ENCODE results near the gene PRKCSH. TPM values are rescaled to one million over a fixed set of nuclear protein-coding genes. Genes with fewer than 3 reads are reported as not detected.

Gene PRKCSH
- total and polyA plus RNA-seq, 2 donors, result 62.9 to 108 TPM

- Histone ChIP-seq H3K4me3 (ENCODE audit: low read length in 2 of 2) (no peak overlapping the region), H3K4me1 (ENCODE audit: control insufficient read depth in 2 of 2, insufficient read depth in 2 of 2, low read length in 2 of 2) (peaks cover 8 to 26% of the 10 kb centered on the region in 2 donors), H3K27ac (ENCODE audit: low read depth in 1 of 2, low read length in 1 of 2) (no peak overlapping the region), H3K9me3 (ENCODE audit: control insufficient read depth in 2 of 2, insufficient read depth in 1 of 2, low read length in 1 of 2) (peaks cover 1 to 21% of the 10 kb centered on the region in 2 donors), H3K36me3 (ENCODE audit: control insufficient read depth in 2 of 2, insufficient read depth in 2 of 2, low read length in 1 of 2) (peaks cover 4 to 28% of the 10 kb centered on the region in 2 donors), H3K27me3 (ENCODE audit: control insufficient read depth in 2 of 2, insufficient read depth in 1 of 2, low read length in 1 of 2) (peaks cover 43 to 47% of the 10 kb centered on the region in 2 donors)
- 94% methylated on average over 57 of the region's 57 CpGs for WGBS
- DNase-seq (ENCODE audit: low read depth in 6 of 9, low spot score in 9 of 9), result no peak
Measured at GRCh38 chr19:11483366-11484111, 48.1 kb downstream of the PRKCSH start.

- WGBS, result 98% methylated on average over 13 of the region's 13 CpGs
- Histone ChIP-seq H3K9me3 (ENCODE audit: control insufficient read depth in 2 of 2, insufficient read depth in 1 of 2, low read length in 1 of 2) (peaks cover 1 to 17% of the 10 kb centered on the region in 2 donors), H3K4me3 (ENCODE audit: low read length in 2 of 2) (no peak overlapping the region), H3K4me1 (ENCODE audit: control insufficient read depth in 2 of 2, insufficient read depth in 2 of 2, low read length in 2 of 2) (peaks cover 3 to 23% of the 10 kb centered on the region in 2 donors), H3K27ac (ENCODE audit: low read depth in 1 of 2, low read length in 1 of 2) (no peak overlapping the region), H3K36me3 (ENCODE audit: control insufficient read depth in 2 of 2, insufficient read depth in 2 of 2, low read length in 1 of 2) (peaks cover 10 to 35% of the 10 kb centered on the region in 2 donors), H3K27me3 (ENCODE audit: control insufficient read depth in 2 of 2, insufficient read depth in 1 of 2, low read length in 1 of 2) (peaks cover 25 to 29% of the 10 kb centered on the region in 2 donors)
- DNase-seq (ENCODE audit: low read depth in 6 of 9, low spot score in 9 of 9), result no peak
Measured at GRCh38 chr19:11485245-11485837, 49.9 kb downstream of the PRKCSH start.

DNA sequence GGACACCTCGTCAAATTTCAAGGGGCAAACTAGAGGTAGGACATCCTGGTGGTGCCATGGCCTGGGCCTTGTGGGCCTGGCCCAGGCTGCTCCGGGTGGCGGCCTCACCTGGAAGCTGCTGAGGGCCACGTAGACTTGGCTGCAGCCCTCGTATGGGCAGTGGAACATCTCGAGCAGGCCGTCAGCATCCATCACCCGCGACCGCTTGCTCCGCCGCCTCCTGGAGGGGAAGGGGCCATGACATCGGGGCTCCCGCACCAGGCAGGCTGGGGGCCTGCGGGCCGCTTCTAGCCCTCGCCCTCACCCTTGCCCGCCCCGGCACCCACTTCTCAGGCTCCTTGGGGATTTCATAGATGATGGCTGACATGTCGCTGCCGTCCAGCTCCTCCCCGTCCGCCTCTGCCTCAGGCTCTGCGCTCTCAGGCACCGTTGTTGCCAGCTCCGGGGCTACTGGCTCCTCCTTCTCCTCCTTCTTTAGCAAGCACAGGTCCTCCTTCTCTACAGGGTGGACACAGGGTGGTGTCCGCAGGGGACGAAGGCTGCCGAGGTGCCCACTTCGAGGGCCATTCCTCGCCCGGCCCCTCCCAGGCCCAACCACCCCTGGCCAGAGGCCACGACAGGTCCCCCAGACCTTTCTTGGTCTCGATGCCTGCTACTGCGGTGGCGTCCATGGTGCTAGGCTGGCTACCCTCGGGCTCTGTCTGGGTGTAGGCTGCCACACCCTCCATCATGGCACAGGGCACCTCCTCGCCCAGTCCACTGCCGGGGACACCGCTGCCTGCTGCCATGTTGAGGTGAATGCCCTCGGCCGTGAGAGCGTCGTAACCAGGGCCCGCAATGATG lies 51.4 kb downstream of the PRKCSH start:
- peaks cover 9 to 14% of the 10 kb centered on the region in 2 donors for H3K27me3 ChIP-seq (ENCODE audit: control insufficient read depth in 2 of 2, insufficient read depth in 1 of 2, low read length in 1 of 2)
- H3K4me3 ChIP-seq (ENCODE audit: low read length in 2 of 2), result no peak overlapping the region
- peaks cover 0 to 6% of the 10 kb centered on the region in 2 donors for H3K9me3 ChIP-seq (ENCODE audit: control insufficient read depth in 2 of 2, insufficient read depth in 1 of 2, low read length in 1 of 2)
- peaks cover 3 to 13% of the 10 kb centered on the region in 2 donors for H3K4me1 ChIP-seq (ENCODE audit: control insufficient read depth in 2 of 2, insufficient read depth in 2 of 2, low read length in 2 of 2)
- no peak overlapping the region for H3K27ac ChIP-seq (ENCODE audit: low read depth in 1 of 2, low read length in 1 of 2)
- 98% methylated on average over 45 of the region's 45 CpGs for WGBS
- peaks cover 12 to 46% of the 10 kb centered on the region in 2 donors for H3K36me3 ChIP-seq (ENCODE audit: control insufficient read depth in 2 of 2, insufficient read depth in 2 of 2, low read length in 1 of 2)
- DNase-seq (ENCODE audit: low read depth in 6 of 9, low spot score in 9 of 9), result no peak

DNA sequence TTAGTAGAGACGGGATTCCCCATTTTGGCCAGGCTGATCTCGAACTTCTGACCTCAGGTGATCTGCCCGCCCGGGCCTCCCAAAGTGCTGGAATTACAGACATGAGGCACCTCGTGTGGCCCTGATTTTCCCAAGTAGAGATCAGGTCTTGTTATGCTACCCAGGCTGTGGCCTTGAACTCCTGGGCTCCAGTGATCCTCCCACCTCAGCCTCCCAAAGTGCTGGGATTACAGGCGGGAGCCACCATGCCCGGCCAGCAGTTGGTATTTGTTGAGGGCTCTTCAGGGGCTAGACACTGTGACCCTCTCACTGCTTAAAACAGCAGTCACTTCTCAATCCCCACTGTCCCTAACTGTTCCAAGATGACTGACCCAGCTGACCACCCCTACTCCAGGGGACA lies 53.9 kb downstream of the PRKCSH start:
- no peak for DNase-seq (ENCODE audit: low read depth in 6 of 9, low spot score in 9 of 9)
- Histone ChIP-seq H3K36me3 (ENCODE audit: control insufficient read depth in 2 of 2, insufficient read depth in 2 of 2, low read length in 1 of 2) (peaks cover 17 to 42% of the 10 kb centered on the region in 2 donors), H3K27ac (ENCODE audit: low read depth in 1 of 2, low read length in 1 of 2) (no peak overlapping the region), H3K4me3 (ENCODE audit: low read length in 2 of 2) (no peak overlapping the region), H3K27me3 (ENCODE audit: control insufficient read depth in 2 of 2, insufficient read depth in 1 of 2, low read length in 1 of 2) (no peaks in the 10 kb centered on the region), H3K9me3 (ENCODE audit: control insufficient read depth in 2 of 2, insufficient read depth in 1 of 2, low read length in 1 of 2) (no peaks in the 10 kb centered on the region), H3K4me1 (ENCODE audit: control insufficient read depth in 2 of 2, insufficient read depth in 2 of 2, low read length in 2 of 2) (no peaks in the 10 kb centered on the region)
- 98% methylated on average over 7 of the region's 7 CpGs for WGBS

DNA sequence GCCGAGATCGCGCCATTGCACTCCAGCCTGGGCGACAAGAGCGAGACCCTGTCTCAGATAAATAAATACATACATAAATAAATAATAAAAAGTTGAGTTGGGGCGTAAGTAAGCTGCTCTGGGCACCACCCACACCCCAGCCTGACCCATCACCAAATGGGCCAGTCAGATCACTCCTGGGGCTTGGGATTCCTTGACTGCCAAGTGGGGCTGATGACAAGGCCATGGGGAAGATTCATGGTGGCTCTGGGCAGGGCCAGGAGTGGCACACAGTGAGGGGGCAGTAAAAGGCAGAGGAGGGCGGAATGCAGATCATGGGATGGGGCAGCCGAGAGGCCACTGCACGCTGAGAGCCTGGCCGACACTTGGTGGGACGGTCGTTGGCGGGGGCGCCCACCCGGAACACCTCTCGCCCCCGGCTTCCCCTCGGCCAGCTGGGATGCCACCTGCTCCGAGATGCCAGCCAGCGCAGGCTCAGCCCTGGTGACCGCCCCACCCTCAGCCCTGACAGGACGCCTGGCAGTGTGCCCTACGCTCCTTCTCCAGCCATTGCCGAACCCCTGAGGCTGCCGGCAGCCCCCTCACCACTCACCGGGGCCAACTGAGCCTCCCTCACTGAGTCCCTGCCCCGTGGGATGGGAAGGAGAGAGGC lies 59.3 kb downstream of the PRKCSH start:
- Histone ChIP-seq H3K36me3 (ENCODE audit: control insufficient read depth in 2 of 2, insufficient read depth in 2 of 2, low read length in 1 of 2) (peaks cover 26 to 52% of the 10 kb centered on the region in 2 donors), H3K27ac (ENCODE audit: low read depth in 1 of 2, low read length in 1 of 2) (no peak overlapping the region), H3K27me3 (ENCODE audit: control insufficient read depth in 2 of 2, insufficient read depth in 1 of 2, low read length in 1 of 2) (no peaks in the 10 kb centered on the region), H3K4me3 (ENCODE audit: low read length in 2 of 2) (no peak overlapping the region), H3K9me3 (ENCODE audit: control insufficient read depth in 2 of 2, insufficient read depth in 1 of 2, low read length in 1 of 2) (no peaks in the 10 kb centered on the region), H3K4me1 (ENCODE audit: control insufficient read depth in 2 of 2, insufficient read depth in 2 of 2, low read length in 2 of 2) (no peaks in the 10 kb centered on the region)
- no peak for DNase-seq (ENCODE audit: low read depth in 6 of 9, low spot score in 9 of 9)
- 99% methylated on average over 27 of the region's 27 CpGs for WGBS

- H3K27me3 ChIP-seq (ENCODE audit: control insufficient read depth in 2 of 2, insufficient read depth in 1 of 2, low read length in 1 of 2), result no peaks in the 10 kb centered on the region
- H3K36me3 ChIP-seq (ENCODE audit: control insufficient read depth in 2 of 2, insufficient read depth in 2 of 2, low read length in 1 of 2), result peaks cover 23 to 48% of the 10 kb centered on the region in 2 donors
- no peaks in the 10 kb centered on the region for H3K9me3 ChIP-seq (ENCODE audit: control insufficient read depth in 2 of 2, insufficient read depth in 1 of 2, low read length in 1 of 2)
- no peak for DNase-seq (ENCODE audit: low read depth in 6 of 9, low spot score in 9 of 9)
- no peak overlapping the region for H3K4me3 ChIP-seq (ENCODE audit: low read length in 2 of 2)
- no peaks in the 10 kb centered on the region for H3K4me1 ChIP-seq (ENCODE audit: control insufficient read depth in 2 of 2, insufficient read depth in 2 of 2, low read length in 2 of 2)
- H3K27ac ChIP-seq (ENCODE audit: low read depth in 1 of 2, low read length in 1 of 2), result no peak overlapping the region
- 97% methylated on average over 10 of the region's 10 CpGs for WGBS
Measured at GRCh38 chr19:11495481-11495880, 60.0 kb downstream of the PRKCSH start.

DNA sequence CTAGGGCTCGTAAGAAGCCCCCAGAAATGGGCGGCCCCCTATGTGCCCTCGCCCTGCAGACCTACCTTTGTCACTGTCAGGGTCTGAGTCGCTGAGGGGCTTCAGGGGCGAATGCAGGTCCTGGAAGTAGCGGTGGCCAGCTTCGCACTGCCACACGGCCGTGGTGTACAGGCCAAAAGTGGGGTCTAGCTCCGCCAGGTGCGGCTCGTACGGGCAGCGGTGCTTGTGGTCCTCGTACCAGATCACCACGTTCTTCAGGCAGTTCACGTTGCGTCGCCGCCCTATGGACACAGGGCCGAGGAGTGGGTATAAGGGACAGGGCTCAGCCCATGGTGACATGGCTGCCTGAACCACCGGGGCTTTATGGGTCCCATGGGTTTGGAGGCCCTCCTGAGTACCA lies 60.5 kb downstream of the PRKCSH start:
- H3K36me3 ChIP-seq (ENCODE audit: control insufficient read depth in 2 of 2, insufficient read depth in 2 of 2, low read length in 1 of 2), result peaks cover 20 to 47% of the 10 kb centered on the region in 2 donors
- no peaks in the 10 kb centered on the region for H3K4me1 ChIP-seq (ENCODE audit: control insufficient read depth in 2 of 2, insufficient read depth in 2 of 2, low read length in 2 of 2)
- H3K4me3 ChIP-seq (ENCODE audit: low read length in 2 of 2), result no peak overlapping the region
- no peaks in the 10 kb centered on the region for H3K27me3 ChIP-seq (ENCODE audit: control insufficient read depth in 2 of 2, insufficient read depth in 1 of 2, low read length in 1 of 2)
- H3K27ac ChIP-seq (ENCODE audit: low read depth in 1 of 2, low read length in 1 of 2), result no peak overlapping the region
- no peak for DNase-seq (ENCODE audit: low read depth in 6 of 9, low spot score in 9 of 9)
- WGBS, result 98% methylated on average over 22 of the region's 22 CpGs
- H3K9me3 ChIP-seq (ENCODE audit: control insufficient read depth in 2 of 2, insufficient read depth in 1 of 2, low read length in 1 of 2), result no peaks in the 10 kb centered on the region

DNA sequence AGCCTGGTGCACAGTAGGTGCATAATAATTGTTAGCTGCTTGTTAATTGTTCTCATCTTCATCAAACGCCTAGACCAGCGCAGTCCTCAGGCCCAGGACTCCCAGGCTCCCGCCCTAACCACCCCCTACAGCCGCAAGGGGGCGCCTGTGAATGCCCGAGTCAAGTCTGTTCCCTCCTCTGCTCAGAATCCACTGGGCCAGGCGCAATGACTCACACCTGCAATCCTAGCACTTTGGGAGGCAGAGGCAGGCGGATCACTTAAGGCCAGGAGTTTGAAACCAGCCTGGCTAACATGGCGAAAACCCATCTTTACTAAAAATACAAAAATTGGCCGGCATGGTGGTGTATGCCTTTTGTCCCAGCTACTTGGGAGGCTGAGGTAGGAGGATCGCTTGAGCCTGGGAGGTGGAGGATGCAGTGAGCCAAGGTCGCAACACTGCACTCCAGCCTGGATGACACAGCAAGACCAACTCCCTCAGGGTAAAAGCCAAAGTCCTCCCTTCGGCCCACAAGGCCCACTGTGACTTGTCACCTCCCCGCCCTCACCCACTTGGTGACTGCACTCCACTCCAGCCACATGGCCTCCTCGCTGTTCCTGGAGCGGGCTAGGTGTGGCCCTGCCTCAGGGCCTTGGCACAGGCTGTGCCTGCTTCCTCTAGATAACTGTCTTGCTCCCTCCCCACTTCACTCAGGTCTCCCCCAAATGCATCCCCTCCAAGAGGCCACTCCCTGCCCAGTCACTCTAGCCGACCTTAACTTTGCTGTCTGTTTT lies 61.1 kb downstream of the PRKCSH start:
- DNase-seq (ENCODE audit: low read depth in 6 of 9, low spot score in 9 of 9), result peak in 4 of 9 donors; percentile 32 to 58 (median 46)
- peaks cover 20 to 42% of the 10 kb centered on the region in 2 donors for H3K36me3 ChIP-seq (ENCODE audit: control insufficient read depth in 2 of 2, insufficient read depth in 2 of 2, low read length in 1 of 2)
- WGBS, result 85% methylated on average over 17 of the region's 17 CpGs

More for the DNA sequence above, 61.1 kb downstream of the PRKCSH start:
- Histone ChIP-seq H3K4me1 (ENCODE audit: control insufficient read depth in 2 of 2, insufficient read depth in 2 of 2, low read length in 2 of 2) (no peaks in the 10 kb centered on the region), H3K27ac (ENCODE audit: low read depth in 1 of 2, low read length in 1 of 2) (peak overlapping the region in 1 of 2 donors; percentile 47), H3K9me3 (ENCODE audit: control insufficient read depth in 2 of 2, insufficient read depth in 1 of 2, low read length in 1 of 2) (no peaks in the 10 kb centered on the region), H3K4me3 (ENCODE audit: low read length in 2 of 2) (no peak overlapping the region), H3K27me3 (ENCODE audit: control insufficient read depth in 2 of 2, insufficient read depth in 1 of 2, low read length in 1 of 2) (no peaks in the 10 kb centered on the region)
